UCSD-AML1 (cell line): ENCODE data around the gene CEP164.

Experiments
- DNase-seq: peaks from one replicate; lab custom pipeline; 2025; ENCODE audit not compliant: unreplicated experiment; lab: John Stamatoyannopoulos, UW

Gene CEP164

DNA sequence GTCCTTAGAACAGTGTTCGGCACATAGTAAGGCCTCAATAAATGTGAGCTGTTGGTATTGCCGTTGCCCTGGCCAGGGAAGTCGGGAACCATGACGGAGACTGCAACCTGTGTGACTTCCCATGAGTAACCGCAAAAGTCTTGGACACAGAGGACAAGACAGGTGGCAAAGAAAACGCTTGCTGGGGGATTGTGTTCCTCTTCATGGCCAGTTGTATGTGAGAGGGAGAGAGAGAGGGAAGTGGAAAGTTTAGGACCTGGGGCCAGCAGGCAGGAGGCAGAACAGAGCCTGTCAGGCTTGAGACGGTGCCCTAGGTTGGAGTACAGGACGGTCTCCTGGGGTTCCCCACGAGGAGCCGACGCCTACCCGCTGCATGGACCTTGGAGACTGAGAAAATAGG lies 90.2 kb downstream of the CEP164 start:
- no peak for DNase-seq

DNA sequence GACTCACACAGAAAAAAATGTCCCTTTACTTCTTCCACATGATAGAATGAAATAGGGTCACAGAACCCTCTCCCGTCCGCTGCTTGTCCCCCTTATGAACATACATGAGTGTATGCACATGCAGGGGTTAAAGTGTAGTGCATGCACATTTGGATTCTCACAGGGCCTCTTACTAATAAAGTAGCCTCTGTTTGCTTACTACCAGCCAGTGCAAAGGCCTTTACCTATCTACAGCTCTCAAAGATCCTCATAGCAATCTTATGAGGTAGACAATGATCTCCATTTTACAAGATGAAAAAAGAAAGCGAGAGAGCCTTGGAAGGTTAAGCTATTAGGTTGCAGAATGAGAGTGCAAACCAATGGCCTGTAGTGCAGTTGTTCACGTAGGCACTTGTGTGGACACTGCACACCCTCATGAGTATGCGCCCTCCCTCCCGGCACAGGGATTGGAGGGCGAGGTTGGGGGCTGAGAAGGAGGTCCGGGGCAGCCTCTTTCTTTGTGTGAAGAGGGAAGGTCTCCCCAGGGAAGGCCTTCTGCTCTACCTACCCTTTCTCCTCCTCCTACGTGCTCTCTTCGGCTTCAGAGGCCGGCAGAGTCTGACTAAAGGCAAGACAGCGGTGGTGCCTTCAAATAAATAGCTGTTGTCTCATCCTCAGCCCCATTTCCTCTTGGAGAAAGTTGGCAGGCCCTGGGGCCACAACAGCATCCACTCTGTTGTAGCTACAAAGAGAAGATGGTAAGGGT lies 91.3 kb downstream of the CEP164 start:
- no peak for DNase-seq

DNA sequence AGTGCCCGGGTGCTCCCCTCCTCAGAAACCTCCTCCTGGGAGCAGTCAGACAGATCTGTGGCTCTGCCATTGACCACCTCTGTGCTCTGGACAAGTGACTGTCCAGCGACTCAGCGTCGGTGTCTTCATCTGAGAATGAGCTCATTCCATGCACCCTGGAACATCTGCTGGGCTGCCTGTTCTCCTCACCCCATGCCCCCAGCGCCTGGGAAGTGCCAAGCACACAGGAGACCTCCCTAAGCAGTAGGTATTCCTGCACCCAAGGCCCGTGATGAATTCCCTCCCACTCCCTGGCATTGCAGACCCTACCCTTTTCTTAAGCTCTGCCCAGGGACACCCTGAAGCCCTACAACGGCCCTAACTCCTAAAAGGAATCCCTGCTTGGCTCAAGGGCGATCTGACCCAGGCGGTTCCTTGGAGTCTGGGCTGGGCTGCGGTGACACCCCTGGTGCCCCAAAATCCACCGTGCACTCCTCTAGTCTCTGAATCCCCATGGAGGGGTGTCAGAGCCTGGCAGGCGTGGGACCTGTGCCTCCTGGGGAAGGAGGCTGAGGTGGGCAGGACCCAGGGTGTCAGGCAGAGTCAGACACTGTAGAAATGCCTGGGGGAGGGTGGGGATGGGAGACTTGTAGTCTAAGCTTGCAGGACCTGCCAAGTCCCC lies 92.0 kb downstream of the CEP164 start:
- DNase-seq = no peak

DNA sequence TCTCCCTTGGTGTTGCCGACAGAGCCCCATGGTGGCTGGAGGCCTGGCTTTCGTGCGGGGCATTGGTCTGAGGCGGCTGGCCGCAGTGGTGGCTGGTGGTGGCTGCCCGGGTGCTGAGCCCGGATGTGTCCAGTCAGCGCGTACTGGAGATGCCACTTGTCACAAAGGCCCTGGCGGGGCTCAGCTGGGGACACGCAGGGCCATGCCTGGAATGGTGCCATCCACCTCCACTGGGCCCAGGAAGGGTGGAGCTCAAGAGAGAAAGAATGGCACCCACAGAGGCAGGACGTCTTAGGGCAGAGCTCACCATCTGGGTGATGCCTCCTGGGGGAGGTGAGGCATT lies 92.5 kb downstream of the CEP164 start:
- no peak for DNase-seq

DNA sequence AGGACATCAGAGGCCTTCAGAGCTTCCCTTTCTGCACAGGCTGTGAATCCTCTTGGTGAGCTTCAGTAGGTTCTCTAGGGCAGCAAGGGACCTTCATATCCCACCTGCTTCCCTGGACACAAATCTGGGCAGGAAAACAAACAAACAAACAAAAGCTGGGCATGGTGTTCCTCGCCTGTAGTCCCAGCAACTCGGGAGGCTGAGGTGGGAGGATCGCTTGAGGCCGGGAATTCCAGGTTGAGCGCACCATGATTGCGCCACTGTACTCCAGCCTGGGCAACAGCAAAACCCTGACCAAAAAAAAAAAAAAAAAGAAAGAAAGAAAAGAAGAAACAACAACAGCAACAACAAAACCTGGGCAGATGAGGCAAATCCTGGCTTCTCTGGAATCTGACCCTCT lies 92.9 kb downstream of the CEP164 start:
- DNase-seq = no peak

DNA sequence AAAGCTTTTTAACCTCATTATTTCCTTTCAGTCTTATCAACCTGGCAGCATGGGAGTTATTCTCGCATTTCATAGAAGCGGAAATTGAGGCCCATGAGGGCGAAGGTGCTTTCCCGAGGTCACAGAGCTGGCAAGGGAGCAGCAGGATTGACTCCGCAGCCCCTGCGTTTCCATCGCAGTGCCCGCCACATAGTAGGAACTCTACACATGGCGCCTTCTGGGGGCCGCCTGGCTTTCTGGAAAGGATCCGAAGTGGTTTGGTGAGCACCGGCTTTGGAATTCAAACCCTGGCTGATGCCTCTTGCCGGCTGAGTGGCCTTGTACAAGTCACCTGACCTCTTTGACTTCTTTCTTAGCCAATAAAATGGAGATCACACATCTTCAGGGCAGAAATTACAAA lies 93.4 kb downstream of the CEP164 start:
- no peak for DNase-seq

DNA sequence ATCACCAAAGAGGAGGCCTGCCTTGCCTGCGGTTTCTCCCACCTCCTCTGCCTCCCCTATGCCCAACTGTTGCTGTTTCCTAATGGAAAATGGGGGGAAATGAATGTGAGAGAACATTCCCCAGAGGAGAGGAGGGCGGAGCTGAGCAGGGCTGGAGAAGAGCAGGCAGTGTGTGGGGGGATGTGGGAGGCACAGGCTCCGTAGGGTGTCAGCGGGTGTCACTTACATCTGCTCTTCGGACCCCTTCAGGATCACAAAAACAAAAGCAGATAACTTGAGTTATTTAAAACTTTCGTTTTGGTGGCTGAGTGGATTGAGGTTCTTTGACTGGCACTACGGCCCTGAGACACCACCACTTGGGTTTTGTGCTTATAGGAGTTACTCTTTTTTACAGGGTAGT lies 93.8 kb downstream of the CEP164 start:
- no peak for DNase-seq

DNA sequence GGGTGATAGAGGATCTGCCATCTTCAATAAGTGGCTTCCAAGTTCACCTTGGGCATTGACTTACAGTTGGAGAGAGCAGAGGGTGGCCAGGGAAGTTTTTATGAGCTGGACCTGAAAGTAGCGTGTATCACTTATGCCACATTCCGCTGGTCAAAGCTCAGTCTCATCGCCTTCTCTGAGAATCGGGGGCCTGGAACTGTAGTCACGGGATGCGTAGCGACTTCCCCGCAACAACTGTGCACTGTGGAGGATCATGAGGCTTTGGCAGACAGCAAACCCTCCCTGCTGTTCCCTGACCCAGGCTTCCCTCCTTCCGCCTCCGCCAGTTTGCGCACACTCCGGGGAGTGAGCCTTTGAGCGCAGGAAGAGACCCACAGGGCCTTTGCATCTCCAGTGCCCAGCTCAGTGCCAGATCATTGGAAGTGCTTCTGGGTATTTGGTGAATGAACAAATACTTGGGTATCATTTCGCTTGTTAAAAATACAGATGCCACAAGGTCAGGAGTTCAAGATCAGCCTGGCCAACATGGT lies 95.5 kb downstream of the CEP164 start:
- DNase-seq = no peak

DNA sequence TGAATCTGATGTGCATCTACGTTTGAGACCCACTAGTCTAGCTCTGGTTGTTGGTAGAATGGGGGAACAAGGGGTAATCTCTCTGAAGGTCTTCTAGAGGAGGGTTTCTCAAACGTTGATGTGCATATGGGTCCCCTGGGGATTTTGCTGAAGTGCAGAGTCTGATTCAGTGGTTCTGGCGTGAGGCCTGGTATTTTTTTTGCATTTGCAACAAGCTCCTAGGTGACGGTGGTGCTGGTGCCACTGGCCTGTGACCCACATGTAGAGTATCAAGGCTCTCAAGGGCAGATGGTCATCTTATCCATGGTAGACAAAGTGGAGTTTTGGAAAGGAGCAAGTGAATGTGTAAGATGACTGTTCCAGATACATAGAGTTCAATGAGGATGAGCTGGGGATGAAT lies 97.1 kb downstream of the CEP164 start:
- no peak for DNase-seq

DNA sequence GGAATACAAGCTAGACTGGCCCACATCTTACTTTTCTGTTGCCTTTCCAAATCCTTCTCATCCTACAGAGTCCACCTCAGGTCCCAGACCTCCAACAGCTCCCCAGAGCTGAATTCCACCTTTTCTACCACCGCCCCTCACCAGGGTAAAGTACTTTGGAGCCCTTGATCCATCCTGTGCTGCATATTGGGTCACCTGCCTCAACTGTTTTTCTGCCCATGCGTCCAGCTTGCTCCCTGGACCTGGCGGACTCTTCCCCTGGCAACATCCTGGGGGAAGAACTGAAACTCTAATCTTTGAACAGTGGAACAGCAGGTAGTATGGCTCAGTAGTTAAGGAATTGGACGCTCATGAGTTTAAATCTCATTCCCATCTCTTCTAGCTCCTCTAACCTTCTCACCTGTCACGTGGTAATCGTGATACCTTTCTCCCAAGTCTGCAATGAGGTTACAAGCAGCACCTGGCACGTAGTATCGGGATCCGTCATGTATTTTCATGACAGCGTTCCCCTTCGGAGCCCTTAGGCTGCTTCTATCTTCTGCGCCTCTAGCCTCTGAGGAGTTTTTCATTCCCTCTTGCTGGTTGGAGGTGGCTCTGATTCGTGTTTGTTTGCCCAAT lies 98.1 kb downstream of the CEP164 start:
- DNase-seq = no peak

DNA sequence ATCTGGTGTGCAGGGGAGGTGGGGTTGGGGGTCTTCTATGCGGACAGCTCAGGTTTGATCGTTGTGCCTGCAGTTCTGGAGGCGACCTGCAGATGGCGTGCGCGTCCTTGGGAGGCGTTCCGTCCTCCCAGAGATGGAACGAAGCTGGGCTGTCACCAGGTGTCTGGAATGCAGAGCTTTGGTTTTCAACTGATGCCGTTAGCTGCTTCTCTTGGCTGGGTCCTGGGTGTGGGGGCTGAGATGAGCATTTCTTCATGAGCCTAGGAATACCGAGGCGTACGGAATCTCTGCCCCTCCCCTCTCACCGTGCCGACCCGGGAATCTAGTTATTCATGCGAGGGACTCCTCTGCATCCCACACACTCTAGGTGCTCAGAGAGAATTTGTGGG lies 98.6 kb downstream of the CEP164 start:
- peak; percentile 57 for DNase-seq

DNA sequence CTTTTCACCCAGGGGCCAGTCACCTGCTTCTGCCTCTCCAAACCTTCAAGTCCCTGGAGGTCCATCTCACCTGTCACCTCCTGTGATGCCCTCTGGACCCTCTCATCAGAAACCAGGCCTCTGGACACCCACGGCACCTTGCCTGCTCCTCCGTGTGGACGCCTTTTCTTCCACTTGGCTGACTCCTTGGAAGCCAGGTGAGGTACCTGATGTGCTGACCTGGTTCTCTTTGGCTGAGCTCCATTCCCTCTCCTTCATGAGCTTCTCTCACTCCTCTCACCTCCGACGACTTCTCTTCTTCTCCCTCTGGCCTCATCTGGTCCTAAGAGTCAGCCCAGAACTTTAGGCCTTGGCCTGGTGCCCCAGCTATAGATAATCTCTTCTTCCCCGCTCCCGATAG lies 99.3 kb downstream of the CEP164 start:
- no peak for DNase-seq

DNA sequence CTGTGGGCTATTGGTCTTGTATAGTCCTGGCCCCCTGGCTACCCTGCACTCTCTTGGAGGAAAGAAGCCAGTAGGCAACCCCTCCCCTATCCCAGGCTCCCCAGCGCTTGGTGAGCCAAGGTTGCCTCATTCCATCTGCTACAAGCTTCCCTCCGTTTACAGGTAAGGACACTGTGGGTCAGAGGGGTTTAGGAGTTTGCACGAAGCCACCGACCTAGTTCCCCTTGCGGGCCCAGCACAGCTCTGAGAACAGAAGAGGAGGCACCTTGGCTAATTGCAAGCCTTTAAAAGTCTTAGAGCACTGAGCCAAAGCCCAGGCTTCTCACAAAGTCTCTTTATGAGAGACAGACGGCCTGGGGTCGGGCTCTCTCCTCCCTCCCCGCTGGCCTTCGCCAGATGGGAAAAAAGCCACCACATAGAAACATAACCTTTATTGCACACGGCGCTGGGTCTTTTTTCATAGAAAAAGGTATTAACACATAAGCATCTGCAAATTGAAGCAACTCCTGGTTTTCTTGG lies 99.8 kb downstream of the CEP164 start:
- DNase-seq = no peak

DNA sequence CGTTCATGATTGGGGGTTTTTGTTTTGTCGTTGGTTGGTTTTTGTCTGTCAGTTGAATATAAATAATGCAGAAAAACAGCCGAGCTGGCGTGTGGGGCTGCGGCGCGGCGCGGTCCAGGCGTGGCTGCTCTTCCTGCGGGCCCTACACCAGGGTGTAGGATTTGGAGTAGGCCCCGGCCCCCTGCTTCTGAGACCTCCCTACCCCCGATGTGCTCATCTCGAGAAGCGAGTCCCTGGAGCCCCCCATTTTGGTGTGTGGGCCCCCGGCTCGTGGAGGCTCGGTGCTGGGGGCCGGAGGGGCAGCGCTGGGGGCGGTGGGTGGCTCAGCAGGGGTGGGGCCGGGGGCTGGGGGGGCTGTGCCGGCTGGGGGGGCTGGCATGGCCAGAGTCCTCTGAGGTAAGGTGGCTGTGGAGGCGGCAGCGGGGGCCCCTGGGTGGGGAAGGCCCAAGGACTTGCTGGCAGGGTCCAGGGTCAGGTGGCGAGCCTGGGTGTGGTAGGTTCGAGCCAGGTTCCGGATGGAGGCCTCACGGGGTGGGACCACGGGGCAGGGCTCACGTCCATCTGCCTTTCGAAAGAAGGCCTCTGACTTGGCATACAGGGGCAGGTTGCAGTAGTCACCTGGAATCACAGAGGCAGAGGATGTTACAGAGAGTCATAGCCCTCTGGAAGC lies 100.7 kb downstream of the CEP164 start:
- no peak for DNase-seq

DNA sequence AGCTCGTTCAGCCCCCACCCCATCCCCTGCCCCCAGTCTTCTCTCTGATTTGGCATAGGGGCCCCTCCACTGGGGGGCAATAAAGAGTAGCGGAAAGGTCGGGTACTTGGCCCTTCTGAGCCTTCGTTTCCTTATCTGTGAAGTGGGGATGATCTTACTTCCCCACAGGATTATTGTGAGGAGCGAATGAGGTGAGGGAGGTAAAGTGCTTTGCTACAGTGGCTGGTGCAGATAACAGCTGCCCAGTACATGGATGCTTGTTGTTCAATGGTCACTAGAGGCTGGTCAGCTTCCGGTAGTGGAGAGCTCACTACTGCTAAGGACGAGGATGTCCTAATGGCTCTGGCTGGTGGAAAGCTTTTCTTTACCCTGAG lies 101.2 kb downstream of the CEP164 start:
- DNase-seq = no peak

DNA sequence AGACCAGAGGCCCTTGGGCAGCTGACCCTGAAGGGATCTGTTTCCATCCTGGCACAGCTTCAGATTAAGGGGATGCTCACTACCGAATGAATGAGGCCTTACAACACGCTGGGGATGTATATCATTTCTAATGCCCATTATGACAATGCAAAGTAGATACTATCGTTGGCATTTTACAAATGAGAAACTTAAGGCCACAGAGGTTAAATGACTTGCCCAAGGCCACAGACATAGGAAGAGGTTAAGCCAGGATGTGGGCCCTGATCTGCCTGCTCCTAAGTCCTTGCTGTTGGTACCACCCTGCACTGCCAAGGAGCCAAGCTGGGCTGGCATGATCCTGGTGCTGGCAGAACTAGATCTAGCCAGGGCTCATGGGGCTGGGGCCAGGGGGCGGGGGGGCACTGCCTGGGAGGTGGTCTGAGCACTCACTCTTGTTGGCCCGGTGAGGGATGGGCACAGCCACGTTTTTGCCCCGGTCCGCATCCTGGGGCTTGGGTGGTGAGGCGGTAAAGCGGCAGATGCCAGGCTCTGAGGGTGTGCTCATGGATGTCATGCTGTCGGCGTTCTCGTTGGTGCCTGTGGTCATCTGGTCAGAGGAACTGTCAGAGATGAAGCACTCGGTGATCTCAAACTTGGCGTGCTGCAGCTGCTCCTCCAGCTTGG lies 102.8 kb downstream of the CEP164 start:
- no peak for DNase-seq

DNA sequence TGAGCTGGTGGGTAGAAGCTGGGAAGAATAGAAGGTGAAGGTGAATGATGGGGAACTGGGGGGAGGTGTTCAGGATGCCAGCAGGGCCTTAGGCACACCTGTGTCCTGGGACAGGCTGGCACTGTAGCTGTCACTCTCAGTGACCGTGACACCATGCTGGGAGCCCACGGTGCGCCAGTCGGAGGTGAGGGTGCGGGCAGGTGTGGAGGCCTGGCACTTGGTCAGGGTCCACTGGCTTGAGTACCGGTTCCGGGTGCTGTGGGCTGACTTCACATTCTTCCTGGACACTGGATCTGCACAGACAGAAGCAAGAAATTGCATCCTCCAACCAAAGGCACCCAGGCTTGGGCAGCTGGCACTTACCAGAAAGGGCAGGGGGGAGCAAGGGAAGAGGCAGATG lies 103.8 kb downstream of the CEP164 start:
- no peak for DNase-seq

DNA sequence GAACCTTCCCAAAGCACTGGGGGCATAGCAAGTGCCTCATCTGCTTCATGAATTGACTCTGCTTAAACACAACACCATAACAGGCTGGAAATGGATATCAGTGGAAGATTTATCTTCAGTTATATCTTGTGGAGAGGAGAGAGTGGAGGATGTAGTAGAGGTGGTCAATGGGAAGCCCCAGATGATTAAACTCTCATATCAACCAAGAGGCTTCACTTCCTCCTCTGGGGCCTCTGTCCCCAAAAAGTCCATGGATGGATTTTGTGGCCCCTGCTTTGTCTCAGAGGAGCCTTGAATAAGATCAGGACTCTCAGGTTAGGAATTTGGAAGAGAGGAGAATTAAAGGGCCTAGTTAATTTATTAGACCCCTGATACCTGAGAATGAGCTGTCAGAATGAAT lies 106.1 kb downstream of the CEP164 start:
- no peak for DNase-seq

DNA sequence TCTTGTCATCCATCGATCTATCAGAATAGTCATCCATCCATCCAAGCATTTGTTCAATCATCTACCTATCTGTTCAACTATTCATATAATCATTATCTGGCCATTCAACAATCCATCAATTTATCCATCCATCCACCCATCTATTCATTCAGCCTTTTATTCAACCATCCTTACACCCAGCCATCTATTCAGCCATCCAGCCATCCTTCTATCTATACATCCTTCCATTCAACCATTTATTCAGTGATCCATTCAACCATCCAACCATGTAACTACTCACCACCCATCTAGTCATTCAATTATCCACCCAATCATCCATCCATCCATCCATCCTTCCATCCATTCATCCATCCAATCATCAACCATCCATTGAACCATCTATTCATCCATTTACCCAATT lies 106.8 kb downstream of the CEP164 start:
- no peak for DNase-seq

DNA sequence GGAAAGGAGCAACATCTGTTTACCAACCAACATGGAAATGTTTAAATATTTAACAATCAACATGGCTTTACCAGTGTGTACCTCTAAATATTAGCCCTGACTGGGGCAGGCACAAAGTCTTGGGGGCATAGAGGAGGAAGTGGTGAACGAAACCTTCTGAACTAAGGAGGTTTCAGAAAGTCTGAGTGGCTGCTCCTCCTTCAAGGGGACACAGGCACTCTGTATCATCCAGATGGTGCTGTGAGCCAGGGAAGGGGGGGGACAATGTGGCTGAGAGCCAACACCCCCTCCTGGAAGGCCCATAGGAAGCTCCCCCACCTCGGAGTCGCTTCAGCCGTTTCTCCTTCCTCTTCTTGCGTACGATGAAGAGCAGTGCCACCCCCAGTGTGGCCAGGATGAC lies 107.7 kb downstream of the CEP164 start:
- DNase-seq = no peak
